Left renal cortex interstitium (tissue), 4 donors: Measurements from ENCODE around the gene SBNO1. TPM values are rescaled to one million over a fixed set of nuclear protein-coding genes. Genes with fewer than 3 reads are reported as not detected.
"Not testable (repeated sequence)": the region's sequence is repeated elsewhere in the genome, so short reads cannot be mapped to it uniquely, and the experiment has no call there.

Source experiments
- DNase-seq, 4 donors: peaks; one replicate each; pipeline ENCODE4 v3.0.0-alpha.2; 2013; ENCODE audit warnings: low read depth in 4 of 4, low spot score in 2 of 4, missing footprints in 1 of 4
- polyA plus RNA-seq, 4 donors: library from polyadenylated mRNA; unstranded; fragments of 120-200 nt; gene quantifications; one replicate each; pipeline ENCODE4 v1.2.1, GENCODE V29; 2013; ENCODE audit not compliant: insufficient read length in 4 of 4

Gene SBNO1
- polyA plus RNA-seq, 4 donors, result 24.0 to 33.3 (median 29.5) TPM

DNA sequence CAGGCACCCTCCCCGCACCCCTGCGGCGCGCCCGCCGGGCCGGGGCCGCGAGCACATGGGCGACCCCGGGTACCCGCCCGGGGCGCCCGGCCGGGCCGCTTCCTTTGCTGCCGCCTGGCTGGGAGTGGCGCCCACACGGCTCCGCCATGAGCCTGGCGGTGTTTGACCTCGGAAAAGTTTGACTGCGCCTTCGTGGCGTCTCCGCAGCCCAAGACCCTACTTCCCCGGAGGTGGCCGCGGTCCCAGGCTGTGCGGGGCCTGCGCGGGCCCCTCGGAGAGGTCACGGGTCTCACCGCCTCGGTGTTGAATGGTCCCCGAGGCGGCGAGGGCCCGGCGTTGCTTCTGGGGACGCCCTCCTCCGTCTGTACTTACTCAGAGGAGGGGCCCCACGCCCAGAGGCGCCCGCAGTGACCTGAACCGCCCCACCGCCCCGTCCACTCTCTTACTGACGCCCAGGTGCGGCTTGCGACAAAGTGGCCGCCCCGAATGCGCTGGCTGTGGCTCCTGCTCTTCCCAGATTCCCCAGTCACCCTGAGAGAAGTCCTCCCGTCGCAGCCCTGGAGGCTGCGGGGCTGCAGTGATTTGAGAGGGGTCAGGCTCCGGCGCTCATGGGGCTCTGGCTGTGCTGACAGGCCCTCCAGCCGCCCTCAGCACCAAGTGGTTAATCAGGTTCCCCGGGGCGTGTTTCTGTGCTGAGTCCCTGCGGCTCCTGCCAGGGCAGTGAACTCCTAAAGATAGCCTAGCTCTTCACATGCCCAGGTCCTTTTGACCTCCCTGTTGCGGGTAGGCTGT lies 25.1 kb upstream of the SBNO1 start:
- DNase-seq, result no peak

DNA sequence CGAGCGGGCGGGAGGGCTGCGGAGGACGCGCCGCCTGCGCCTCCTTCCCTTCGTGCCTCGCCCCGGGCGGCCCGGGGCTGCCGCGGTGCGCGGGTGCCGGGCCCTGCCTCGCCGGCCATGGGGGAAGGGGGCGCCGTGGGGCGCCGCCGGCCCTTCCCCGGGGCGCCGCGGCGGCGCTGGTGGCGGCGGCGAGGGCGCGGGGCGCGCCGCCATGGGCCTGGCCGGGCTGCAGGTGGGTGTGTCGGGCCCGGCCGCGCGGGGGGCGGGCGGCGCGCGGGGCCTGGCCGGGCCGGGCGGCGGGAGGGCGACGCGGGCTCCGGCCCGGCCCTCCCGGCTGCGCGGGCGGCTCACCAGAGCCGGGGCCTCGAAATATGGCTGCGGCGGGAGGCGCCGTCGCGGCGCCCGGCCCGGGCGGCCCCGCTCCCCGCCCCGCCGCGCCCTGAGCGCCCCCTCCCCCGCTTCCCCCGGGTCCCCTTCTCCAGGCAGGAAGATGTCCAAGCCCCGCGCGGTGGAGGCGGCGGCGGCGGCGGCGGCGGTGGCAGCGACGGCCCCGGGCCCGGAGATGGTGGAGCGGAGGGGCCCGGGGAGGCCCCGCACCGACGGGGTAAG lies 24.4 kb upstream of the SBNO1 start:
- no peak for DNase-seq

DNA sequence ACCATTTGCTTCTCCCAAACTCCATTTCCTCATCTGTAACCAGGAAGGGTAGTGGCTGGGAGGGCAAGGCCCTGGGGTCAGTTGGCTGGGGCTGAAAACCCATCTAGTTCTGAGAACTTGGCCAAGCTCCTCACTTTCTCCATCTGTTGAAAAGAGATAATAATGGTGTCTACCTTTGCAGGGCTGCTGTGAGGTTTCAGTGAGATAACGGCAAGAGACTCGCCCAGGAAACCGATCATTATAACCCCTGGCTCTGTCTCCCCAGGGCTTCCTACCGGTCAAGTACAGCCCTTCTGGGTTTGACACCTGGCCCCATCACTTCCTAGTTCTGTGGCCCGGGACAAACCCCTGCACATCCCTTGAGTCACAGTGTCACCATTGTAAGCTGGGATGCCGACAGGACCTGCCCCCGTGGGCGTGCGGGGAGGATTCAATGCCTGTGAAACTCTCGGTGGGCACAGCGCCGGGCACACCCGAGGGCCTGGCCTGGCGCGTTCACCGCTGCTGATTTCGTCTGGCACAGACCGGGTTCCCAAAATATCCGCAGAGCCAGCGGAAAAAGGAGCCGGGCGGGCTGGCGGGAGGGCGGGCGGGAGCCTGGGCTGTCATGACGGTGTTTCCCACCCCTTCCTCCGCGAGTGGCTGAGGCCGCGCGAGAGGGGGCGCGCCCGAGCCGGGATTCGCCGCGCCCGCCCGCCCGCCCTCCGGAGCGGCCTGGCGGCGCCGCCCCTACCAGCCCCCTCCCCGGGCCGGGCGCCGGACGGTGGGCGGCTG lies 23.7 kb upstream of the SBNO1 start:
- peak in 1 of 4 donors; percentile 65 for DNase-seq

DNA sequence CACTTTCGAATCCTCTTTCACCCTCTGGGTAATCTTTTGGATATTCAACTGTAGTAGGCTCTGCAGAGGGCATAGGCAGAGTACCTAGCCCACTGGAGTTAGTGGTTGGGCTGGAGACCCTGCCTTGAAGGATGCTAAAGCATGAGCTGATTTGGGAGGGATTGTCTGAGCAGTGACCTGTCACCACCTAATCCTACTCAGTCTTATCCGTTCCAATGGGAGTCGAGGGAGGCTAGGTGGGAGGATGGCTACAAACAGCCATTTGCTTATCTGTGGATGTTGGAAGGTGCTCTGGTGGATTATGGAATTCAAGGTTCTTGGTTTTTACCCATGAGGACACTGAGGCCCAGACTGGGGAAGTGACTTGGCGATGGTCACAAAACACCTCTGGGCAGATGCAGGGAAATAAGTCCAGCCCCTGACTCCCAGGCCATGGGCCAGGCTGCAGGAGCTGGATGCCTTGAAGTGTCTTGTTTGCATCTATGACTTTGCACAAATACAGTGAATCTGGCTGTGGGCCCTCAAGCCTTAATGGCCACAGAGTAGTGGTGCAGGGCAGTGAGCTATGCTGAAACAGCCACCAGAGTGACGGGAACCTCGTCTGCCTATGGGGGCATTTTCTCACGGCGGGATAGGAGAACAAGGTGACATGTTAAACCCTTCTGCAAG lies 23.0 kb upstream of the SBNO1 start:
- no peak for DNase-seq

DNA sequence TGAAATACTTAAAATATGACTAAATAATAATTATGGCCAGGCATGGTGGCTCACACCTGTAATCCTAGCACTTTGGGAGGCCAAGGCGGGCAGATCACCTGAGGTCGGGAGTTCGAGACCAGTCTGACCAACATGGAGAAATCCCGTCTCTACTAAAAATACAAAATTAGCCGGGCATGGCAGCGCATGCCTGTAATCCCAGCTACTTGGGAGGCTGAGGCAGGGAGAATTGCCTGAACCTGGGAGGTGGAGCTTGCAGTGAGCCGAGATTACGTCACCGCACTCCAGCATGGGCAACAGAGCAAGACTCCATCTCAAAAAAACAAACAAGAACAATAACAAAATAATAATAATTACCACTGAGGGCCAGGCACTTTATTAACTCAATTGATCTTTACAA lies 20.9 kb upstream of the SBNO1 start:
- DNase-seq, result not testable (repeated sequence)

DNA sequence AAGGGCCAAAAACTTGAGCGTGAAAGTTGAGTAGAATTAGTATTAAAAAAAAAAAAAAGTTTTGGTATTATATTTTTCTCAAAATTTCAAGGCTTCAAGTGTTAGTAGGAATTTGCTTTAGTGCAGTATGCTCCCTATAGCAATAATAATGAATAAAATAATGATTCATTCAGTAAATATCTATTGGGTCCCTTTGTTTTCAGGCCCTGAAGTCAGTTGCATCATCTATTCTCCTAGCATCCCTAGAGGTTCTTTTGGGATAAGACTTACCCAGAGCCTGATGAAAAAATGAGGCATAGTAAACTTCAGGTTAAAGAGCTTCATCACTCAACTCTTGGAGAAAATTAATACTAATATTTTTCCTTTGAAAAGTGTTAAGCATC lies 20.3 kb upstream of the SBNO1 start:
- no peak for DNase-seq

DNA sequence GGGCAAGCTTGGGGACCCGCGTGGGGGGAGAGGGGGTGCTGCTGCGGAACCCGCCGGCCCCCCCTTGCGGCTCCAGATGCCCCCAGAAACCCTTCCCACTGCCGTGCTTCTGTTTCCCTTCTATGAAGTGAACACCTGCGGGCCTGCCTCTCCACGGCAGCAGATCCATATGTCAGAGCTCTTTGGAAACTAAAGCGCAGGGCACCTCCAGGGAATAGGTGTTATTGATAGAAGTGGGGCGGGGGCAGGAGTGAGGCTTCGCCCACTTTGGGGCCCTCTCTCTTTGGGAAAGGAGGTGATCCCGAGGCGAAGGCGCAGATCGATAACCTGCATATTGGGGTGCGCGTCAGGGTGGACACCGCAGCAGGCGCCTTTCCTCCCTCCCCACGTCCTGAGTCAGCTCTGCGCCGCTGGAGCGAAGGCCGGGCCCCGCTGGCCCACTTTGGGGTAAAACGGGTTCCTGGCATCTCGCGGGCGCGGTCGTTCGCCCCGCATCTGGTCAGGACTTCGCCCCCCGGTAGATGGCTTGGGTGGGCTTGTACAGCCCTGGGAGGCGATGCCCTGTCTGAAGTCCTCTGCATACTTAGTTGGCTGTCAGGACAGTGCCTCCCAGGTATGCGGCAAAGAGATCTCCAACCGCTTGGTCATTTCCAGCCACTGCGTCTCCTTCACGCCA lies 19.8 kb upstream of the SBNO1 start:
- no peak for DNase-seq

DNA sequence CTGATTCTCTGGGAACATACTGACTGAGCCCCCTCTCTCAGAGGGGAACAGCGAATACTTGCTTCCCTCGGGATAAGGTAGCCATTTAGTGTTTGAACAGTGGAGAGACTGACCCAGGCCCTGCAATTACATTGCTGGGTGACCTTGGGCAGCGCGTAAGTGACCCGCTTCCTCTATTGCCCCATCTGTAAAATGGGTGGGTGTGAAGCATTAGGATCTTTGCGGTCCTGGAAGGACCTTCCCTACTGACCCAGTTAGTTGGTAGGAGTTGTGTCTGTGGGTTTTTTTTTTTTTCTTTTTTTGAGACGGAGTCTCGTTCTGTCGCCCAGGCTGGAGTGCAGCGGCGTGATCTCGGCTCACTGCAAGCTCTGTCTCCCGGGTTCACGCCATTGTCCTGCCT lies 18.0 kb upstream of the SBNO1 start:
- no peak for DNase-seq

DNA sequence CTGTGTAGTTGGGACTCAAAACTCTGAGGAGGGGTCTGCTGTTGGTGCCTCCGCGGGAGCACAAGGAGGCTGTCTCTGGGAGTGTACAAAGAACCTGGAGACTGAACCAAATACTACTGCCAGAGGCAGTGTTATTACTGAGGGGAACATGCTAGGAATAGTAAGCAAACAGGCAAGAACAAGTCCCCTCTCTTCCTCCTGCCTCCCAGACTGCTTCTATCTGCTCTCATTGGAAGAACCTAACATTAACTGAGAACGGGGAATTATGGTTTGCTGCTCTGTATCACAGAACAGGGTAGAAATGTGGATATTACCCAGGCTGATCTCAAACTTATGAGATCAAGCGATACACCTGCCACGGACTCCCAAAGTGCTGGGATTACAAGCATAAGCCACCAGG lies 14.7 kb upstream of the SBNO1 start:
- no peak for DNase-seq

DNA sequence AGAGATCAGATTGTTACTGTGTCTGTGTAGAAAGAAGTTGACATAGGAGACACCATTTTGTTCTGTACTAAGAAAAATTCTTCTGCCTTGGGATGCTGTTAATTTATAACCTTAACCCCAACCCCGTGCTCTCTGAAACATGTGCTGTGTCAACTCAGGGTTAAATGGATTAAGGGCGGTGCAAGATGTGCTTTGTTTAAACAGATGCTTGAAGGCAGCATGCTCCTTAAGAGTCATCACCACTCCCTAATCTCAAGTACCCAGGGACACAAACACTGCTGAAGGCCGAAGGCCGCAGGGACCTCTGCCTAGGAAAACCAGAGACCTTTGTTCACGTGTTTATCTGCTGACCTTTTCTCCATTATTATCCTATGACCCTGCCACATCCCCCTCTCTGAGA lies 7.8 kb upstream of the SBNO1 start:
- not testable (repeated sequence) for DNase-seq

DNA sequence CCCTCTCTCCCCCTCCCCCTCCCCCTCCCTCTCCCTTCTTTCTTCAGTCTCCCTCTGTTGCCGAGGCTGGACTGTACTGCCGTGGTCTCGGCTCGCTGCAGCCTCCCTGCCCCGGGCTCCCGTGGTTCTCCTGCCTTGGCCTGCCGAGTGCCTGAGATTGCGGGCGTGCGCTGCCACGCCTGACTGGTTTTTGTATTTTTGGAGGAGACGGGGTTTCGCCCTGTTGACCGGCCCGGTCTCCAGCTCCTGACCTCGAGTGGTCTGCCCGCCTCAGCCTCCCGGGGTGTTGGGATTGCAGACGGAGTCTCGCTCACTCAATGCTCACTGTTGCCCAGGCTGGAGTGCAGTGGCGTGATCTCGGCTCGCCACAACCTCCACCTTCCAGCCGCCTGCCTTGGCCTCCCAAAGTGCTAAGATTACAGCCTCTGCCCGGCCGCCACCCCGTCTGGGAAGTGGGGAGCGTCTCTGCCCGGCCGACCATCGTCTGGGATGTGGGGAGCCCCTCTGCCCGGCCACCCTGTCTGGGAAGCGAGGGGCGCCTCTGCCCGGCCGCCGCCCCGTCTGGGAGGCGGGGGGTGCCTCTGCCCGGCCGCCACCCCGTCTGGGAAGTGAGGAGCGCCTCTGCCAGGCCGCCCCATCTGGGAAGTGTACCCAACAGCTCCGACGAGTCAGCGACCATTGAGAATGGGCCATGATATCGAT lies 7.2 kb upstream of the SBNO1 start:
- not testable (repeated sequence) for DNase-seq

DNA sequence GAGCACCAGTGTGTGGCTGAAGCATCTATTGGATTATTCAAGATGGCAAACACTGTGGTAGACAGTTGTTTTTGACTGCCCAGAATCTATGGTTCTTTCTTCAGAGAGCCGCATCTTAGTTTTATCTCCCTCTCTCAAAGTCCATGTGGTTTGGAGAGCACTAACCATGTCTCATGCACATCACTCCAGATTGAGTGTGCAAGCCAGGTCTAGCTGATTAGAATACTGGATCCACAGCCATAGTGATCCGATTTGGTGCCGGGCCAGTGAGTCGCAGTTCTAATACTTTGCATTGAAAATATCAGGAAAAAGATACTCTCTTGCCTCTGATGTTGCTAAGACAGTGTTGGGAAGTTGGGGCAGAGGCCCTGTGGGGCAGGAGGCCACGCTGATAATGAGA lies 4.6 kb upstream of the SBNO1 start:
- no peak for DNase-seq

DNA sequence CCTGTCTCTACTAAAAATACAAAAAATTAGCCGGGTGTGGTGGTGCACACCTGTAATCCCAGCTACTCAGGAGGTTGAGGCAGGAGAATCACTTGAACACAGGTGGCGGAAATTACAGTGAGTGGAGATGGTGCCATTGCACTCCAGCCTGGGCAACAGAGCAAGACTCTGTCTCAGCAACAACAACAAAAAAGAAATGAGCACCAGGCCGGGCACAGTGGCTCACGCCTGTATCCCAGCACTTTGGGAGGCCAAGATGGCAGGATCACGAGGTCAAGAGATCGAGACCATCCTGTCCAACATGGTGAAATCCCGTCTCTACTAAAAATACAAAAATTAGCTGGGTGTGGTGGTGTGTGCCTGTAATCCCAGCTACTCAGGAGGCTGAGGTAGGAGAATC lies 3.8 kb upstream of the SBNO1 start:
- not testable (repeated sequence) for DNase-seq

DNA sequence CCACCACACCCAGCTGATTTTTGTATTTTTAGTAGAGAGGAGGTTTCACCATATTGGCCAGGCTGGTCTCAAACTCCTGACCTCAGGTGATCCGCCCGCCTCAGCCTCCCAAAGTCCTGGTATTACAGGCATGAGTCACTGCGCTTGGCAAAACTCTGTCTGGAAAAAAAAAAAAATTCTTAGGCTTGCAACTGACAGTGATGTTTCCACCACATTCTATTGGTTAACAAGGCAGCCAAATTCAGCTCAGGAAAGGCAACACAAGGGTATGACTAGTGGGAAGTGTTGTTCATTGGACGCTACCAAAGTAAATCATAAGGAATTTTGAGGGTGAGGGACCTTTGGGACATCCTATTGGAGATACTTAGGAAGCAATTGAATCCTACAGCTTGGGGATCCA lies 2.9 kb upstream of the SBNO1 start:
- DNase-seq, result no peak

DNA sequence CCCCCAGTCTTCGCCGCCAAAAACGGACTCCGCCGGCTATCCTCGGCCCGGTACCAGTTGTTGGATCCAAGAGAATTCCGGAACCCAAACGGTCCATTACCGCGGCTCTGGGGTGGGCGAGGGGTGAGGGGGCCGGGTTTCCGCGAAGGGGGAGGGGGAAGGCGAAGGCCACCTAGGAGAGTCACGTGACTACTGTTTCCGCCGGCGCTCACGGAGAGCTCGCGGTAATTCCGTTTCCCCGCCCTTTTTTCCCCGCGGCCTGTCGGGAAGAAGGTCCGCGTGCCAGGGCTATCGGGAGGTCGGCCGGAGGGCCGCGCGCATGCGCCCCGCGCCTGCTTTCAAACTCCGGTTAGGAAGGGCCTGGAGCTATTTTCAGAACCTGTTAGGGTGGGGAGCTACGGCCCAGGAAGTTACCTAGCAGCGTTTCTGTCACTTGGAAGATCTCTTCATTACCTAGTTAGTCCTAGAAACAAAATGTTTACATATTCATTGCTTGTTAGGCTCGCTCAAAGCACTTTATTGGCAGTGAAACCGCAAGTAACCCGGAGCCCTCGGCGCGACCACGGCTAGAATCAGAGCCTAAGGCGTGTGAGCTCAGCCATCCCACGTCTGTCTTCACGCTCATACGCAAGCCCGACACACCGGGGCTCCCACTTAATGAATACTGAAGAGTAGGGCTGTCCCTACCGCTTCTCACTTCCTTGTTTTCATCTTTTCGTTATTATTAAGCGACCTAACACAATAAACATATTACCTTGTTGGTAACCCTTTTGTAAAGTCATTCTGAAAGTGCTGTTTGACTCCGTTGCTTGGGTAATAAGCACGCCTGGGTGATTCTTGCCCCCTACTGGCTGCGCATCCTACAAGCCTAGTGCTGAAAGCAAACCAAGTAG lies 624 bp upstream of the SBNO1 start:
- peak; percentile 96 to 99 (median 98) for DNase-seq

DNA sequence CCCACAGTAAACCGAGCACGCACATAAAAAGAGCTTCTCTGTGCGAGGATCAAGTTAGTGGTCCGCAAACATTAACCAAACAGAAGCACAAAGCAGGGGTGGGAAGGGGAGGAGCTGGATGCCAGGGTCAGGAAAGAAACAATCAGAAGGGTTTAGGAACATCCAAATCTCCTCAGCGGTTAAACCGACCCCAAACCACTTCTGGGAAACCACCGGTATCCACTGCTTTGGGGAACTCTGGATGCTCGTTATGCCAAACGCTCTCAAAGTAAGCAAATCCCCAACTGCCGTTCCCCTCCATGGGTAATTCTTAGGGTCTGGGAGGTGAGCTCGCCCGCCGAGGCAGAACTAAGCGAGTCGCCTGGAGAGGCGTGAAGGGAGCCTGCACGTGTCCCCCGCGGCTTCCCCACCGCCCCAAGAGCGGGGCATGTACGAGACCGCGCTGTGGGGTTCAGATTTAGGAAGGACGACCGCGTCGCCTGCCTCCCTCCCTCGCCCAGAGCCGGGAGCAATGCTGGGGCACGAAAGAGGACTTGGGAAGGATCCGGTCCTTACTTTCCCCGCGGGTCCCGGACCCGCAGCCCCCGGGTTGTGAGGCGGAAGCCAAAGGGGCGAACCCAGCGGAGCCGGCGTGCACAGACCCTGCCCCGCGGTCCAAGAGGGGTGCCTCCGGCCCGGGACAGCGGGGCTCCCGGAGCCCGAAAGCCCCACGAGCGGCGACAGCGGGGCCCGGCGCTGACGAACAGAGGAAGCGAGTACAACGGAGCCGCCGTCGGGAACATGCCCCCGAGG lies 711 bp downstream of the SBNO1 start:
- no peak for DNase-seq

DNA sequence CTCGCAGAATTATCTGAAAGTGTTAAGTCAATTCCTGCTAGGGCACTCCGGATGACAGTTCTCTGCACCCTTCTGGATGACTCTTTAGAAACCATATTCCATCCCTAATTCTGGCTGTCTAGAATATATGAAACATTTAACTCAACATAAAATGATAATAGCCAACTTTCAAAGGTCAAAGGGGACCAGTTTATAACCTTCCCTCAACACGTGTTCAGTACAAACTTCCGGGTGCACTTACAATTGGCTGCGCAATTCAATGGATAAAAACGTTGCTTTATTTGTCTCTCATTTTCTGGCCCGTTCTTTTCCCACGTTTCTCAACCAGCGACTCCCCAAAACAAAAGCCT lies 1.3 kb downstream of the SBNO1 start:
- DNase-seq, result no peak

DNA sequence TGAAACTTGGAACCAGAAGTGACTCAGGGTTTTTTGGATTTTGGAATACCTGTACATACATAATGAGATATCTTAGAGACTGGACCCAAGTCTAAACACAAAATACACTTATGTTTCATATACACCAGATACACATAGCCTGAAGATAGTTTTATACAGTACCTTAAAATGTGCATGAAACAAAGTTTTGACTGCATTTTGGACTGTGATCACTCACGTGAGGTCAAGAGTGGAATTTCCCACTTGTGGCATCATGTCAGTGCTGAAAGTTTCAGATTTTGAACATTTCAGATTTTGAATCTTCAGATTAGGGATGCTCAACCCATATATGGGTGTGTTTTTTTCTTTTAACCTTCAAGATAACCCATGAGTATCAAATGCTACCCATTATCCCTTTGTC lies 6.6 kb downstream of the SBNO1 start:
- DNase-seq, result no peak
